ENCODE results near the gene ZNF189.

Gene ZNF189

DNA sequence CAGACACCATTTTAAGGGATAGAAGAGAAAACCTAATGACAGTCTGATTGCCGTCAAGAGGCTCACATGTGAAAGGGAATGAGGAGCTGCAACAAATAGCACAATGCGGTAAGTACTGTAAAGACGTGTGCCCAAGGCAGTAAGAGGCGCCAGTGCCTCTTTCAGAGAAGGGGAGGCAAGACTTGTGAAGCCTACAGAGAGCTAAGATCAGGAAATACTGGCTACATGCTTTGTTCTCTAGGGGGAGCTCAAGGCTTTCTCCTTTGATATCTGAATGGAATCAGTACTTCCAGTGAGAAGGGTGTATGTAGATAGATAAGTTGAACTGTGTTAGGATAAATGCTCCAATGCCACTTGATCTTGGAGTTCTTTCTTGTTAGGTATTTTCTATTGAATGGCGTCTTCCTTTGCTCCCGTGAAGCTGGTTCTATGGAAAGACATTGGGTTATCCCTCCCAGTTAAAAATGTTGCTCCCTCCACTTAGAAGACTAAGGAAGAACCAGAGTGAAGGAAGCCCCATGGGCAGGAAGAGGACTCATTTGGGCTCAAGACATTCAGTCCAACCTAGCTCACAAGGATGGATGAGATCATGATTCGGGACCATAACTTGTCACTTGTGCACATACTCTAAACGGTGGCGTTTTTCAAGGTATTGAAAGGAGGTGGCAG lies 60.4 kb downstream of the ZNF189 start:
- in situ Hi-C loops (cut with HindIII; ENCODE audit: low sequenced_read_pairs) = no loop called here
- no peak overlapping the region for H3K4me3 ChIP-seq (ENCODE audit: low read depth, low read length)
- TF ChIP-seq, protein P1, sequence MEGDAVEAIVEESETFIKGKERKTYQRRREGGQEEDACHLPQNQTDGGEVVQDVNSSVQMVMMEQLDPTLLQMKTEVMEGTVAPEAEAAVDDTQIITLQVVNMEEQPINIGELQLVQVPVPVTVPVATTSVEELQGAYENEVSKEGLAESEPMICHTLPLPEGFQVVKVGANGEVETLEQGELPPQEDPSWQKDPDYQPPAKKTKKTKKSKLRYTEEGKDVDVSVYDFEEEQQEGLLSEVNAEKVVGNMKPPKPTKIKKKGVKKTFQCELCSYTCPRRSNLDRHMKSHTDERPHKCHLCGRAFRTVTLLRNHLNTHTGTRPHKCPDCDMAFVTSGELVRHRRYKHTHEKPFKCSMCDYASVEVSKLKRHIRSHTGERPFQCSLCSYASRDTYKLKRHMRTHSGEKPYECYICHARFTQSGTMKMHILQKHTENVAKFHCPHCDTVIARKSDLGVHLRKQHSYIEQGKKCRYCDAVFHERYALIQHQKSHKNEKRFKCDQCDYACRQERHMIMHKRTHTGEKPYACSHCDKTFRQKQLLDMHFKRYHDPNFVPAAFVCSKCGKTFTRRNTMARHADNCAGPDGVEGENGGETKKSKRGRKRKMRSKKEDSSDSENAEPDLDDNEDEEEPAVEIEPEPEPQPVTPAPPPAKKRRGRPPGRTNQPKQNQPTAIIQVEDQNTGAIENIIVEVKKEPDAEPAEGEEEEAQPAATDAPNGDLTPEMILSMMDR (IDR thresholded peaks at IDR 0.05; ENCODE audit: low read depth, low read length, missing control alignments) = peak; percentile 88
- DNase-seq (ENCODE audit: low read depth) = peak; percentile 77
